Measurements from ENCODE around the gene BPIFA1.

The BPIFA1 gene

DNA sequence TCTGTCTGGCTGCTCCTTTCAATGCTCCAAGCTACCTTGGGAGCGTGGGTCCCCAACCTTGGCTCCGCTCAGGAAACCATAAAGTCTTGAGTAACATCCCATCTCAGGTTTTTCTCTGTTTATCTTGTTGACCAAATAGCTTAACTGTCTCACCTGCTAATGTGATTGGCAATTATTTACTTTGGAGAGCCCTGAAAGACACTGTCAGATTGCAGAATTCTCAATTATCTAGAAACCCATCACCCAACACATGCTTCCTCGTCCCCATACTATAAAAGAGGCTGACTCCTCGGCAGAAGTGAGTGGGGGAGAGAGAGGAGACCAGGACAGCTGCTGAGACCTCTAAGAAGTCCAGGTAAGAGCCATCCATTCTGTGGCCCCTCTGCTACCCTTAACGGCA lies at the start of gene BPIFA1:
Gene BPIFA1, plus strand, starts transcription at position 301 of the 400 bp plus-strand sequence. CDS start 1,716 bp downstream, outside the sequence.
- no peak for DNase-seq

DNA sequence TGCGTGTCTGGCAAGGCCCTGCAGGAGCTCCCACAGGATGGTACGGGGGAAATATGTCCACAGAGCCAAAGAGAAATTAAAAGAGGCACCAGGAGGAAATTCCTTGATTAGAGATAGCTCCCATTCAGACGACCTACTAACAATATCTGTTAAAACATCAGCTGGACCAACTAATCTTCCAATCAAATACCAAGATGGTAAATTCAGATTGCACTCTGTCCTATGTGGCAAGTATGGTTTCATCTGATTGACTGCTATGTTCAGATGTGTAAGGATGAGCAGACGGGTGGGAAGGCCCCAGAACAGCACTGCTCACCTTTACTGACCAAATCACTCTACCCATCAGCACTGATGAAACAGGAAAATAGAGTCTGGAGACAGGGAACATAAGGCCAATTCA lies 48.3 kb upstream of the BPIFA1 start:
- DNase-seq, result no peak

DNA sequence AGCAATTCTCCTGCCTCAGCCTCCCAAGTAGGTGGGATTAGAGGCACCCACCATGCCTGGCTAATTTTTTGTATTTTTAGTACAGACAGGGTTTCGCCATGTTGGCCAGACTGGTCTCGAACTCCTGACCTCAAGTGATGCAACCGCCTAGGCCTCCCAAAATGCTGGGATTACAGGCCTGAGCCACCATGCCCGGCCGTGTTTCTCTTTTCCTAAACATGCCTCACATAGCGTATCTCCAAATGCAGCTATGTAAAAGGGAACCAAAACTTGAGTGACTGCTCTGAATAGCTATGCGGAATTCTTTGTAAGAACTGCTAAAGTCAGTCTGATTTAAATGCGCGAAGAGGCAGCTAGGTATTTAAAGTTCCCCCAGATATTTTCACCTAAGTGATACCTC lies 47.4 kb upstream of the BPIFA1 start:
- no peak for DNase-seq

DNA sequence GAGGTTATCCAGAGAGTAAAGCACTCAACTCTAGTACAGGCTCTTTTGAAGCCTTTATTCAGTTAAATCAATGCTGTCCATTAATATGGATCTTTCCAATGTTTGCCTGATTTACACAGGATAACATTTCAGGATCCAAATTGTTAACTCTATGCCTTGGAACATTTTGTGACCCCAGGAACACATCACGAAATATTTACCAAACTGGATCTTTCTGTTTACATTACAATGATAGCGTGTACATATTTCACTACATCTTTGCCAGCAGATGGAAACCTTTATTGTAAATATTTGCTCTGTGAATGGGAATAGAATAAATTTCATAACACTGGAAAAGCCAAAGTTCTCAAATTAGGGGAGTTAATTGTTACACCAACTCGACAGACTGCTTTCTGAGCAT lies 44.3 kb upstream of the BPIFA1 start:
- no peak for DNase-seq

DNA sequence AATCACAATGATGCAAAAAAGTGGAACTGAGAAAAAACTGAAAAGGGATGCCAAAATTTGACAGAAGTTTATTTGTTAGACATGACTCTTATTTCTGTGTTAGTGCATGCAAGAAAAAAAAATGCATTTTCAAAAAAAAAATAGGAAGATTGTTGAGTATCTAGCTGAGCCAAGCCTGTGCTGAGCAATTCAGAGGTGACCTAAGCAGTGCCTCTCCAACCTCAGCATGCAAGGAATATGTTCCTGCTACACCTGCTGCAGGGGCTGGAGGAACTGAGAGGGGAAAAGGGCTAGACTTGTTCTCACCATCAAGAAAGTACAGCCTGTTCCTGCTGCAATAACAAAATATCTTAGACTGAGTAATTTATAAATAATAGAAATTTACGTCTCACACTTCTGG lies 43.8 kb upstream of the BPIFA1 start:
- DNase-seq, result no peak

DNA sequence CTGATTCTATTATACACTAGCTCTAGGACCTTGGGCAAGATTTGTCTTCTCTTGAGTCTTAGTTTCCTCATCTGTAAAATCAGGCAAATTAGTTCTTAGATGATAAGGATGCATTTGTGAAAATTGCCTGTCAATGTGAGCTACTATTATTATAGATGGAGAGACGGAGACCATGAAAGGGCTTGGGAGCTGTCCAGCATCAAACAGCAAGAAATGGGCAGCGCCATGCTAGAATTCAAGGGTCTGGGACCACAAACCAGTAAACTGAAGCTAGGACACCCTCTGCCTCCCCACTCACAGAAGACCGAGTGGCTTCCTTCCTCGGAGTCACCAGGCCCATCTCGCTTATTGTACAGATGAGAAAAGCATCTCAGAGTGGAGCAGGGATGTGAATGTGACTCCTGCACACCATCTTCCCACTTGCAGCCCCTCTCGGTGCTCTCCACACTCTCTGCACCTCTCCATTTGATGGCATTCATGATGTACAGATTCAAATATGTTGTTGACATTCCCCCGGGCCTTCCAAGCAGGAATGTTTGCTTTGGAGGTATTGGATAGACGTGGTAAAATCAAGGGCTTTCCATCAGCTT lies 42.8 kb upstream of the BPIFA1 start:
- DNase-seq, result no peak

DNA sequence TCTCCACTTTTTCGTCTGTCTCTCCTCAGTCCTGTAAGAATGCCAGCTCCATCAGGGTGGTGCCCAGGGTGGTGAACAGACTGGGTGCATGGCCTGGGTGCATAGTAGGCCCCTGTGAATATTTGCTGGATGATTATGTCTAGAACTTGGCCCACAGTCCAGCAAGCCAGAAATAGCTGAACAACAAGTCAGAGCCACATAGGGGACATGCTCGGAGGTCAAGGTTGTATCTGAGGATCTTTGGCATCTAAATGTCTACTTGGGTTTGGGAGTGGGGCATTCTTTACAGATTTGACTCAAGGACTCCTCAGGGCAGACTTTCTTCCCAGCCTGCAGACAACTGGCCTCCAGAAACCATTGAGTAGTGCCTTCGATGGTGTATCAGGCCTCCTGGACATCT lies 36.8 kb upstream of the BPIFA1 start:
- no peak for DNase-seq

DNA sequence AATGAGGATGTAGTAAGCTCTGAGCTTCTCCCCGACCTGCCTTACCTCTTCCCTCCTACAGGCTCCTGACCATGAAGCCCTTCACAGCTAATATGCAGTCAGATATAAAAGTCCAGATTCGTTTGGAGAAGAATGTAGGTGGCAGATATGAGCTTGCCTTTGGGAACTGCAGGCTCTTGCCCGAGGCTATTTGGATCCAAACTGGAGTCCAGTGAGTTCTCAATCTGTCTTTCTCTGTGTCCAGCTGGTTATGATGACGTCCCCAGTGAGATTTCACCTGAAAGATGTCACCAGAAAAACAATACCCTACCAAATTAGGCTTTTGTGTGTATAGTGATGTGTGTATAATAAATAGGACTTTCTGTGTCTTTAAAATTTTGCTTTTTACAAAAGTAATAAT lies 33.3 kb upstream of the BPIFA1 start:
- DNase-seq, result no peak

- DNase-seq, result no peak
These were observed 32.4 kb upstream of the BPIFA1 start for GRCh38 chr20:33203444-33203843.

DNA sequence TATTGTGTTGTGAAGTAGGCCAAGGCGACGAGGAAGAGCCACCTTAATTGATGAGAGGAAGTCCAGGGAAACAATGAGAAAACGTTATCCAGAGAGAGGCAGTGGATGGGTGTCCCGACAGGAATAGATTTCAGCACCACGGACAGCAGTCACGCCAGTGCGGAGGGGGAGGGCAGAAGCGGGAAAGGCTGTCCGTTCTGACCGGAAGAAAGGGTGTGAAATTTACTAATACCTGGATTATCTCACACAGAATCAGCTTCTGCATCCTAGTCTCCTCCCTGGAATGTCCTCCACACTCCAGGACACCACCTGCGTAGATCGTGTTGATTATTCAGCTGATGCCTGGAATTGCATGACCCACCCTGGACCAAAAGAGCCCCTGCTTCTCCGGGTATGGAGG lies 26.0 kb upstream of the BPIFA1 start:
- peak; percentile 81 for DNase-seq

DNA sequence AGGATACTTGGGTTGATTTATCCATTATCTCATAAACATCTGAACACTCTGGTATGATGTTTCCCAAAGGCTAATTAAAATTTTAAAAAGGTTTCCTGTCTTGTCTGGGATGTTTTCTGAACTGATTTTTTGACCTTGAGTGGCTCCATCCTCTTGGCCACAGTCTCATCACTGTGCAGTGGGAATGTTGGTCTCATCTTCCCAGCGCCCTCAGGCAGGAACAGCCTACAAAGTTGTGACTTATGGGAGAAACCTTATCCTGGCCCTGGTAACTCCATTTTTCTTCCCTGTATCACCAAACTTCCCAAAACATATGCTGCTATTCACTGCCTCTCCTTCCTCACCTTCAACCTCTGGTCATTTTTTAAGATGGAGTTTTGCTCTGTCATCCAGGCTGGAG lies 25.4 kb upstream of the BPIFA1 start:
- DNase-seq, result no peak

- DNase-seq, result no peak
These were observed 23.9 kb upstream of the BPIFA1 start for GRCh38 chr20:33211817-33212424.

DNA sequence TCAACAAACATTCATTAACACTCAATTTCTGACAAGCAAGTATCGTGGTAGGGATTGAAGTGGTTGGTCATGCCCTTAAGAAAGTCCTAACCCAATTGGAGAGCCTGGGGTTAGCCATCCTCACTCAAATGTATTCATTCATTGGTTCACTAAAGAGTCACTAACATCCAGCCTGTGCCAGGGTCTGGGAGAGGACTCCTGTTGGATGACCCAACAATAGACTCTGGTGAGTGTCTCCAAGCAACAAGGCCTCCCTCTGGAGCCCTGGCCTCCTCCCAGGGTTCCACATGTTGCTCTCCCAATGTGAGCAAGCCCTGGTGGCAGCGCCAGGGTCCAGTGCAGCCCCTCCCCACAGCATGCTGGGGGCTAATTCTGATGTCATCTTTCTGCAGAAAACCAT lies 18.7 kb upstream of the BPIFA1 start, which contains the start of gene BPIFA3:
Gene BPIFA3, plus strand, starts transcription at position 301 of the 400 bp plus-strand sequence. CDS start 185 bp downstream, outside the sequence.
- DNase-seq, result no peak

DNA sequence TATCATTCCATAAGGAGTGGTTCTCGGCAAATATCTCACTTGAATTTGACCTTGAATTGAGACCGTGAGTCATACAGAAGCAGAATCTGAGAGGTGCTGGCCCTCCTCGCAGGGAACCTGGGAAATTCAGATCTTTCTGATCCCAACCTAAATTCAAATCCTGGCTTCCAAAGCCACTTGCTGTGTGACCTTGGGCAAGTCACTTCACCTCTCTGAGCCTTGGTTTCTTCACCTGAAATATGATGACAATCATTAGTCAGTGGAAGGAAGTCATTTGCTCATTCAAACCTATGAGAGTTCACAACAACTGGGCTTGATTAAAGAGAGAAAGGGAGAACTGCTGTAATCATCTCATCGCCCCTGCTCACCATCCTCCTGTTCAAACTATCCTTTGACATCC lies 11.4 kb upstream of the BPIFA1 start:
- DNase-seq, result no peak

DNA sequence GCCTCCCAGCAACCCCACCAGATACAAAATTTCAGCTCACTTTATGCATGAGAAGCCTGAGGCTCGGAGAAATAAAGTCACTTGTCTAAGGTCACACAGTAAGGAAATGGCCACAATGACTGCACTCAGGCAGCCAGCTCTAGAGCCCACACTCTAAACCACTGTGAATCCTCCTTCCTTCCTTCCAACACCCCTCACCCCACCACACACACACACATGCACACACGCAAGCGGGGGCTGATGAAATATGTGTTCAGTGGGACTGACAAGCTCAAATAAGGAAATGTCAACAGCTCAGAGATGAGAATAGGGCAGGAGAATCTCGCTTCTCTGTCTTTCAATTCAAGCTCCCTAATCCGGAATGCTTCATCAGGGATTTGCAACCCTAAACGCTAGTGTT lies 6.0 kb upstream of the BPIFA1 start:
- no peak for DNase-seq

GRCh38 chr20:33231237-33231636 lies 4.6 kb upstream of the BPIFA1 start:
- DNase-seq, result no peak

- no peak for DNase-seq
These were observed 3.2 kb upstream of the BPIFA1 start for GRCh38 chr20:33232486-33233072.

DNA sequence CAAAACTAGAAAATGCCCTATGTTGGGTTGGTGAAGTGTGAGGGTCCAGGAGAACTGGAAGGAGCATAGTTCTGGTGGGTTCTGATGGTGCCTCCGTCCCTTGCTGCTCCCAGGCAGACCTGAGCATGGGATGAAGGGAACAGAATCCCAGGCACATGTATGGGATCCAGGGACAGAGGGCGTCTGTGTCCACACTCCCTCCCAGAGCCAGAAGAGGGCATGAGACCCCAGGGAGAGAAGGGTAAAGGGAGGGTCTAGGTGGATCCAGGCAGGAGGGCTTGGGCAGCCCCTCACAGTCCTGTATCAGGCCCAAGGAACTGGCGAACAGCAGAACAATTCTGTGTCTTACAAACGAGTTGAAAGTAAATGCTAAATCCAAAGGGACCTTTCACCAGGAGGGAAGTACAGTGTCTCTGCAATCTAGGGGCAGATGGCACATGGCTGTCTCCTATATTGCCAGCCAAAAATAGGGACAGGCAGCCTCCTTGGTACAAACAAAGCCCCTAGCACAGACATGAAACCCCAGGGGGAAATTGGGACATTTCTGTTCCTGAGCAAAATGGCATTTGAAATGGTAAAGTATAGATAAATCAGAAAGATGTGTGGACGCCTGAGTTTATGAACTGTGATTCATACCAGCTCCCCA lies 2.5 kb upstream of the BPIFA1 start:
- DNase-seq, result no peak

DNA sequence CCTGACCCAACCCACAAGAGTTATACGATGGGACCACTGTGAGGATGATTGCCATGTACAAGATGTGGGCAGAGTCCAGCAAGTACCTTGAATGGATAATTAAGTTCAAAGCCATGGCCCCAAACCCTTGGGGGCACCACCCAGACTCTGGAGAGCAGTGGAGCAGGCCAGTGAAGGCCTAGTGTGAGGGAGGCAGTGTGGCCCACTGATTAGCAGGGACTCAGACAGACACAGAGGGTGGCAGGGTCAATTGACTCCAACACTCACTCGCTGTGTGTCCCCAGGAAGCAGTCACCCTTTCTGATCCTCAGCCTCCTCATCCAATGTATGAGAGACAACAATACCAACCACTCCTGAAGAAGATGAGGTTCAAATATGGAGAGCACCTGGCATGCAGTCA lies 1.7 kb upstream of the BPIFA1 start:
- no peak for DNase-seq

DNA sequence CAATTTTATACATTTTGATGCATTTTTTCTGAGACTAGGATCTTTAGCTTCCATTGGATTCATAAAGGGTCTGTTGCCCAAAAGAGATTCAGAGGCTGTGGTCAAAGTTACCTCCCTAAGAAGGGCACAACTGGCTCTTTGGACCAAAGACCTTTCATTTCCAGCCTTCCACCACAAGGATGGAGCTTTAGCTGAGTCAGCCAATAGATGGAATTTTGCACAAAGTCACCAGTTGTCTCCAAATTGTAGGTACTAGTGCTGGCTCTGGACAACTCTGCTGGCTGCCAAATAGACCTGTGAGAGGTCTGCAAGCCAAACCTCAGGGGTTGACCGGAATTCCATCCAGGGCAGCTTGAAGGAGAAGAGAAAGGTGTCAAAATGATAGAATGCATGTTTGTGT lies 555 bp downstream of the BPIFA1 start:
- DNase-seq, result no peak

- DNase-seq, result no peak
These were observed 2.2 kb downstream of the BPIFA1 start for GRCh38 chr20:33237989-33238388.

GRCh38 chr20:33239418-33239817 lies 3.6 kb downstream of the BPIFA1 start:
- DNase-seq, result no peak

- DNase-seq, result no peak
These were observed 4.4 kb downstream of the BPIFA1 start for GRCh38 chr20:33239979-33240736.

Measured in right hindlimb (tissue), 1 donor.